HCT116 (cell line): Measurements from ENCODE around the gene TSPAN11.

Experiments used
- CBX3 ChIP-seq: IDR thresholded peaks from 2 replicates; pipeline ENCODE4 v1.6.1; 2012; ENCODE audit warnings: low read depth
- CTCF ChIP-seq, 3 experiments: fragments of 200-600 bp in 1 of 3; sonication (generic) in 1 of 3; IDR thresholded peaks in 2 of 3; conservative IDR thresholded peaks in 1 of 3; 2 replicates each; pipeline ENCODE4 v1.5.1; 2012 to 2017; ENCODE audit warnings: low read depth in 2 of 3, low read length in 2 of 3, antibody characterized with exemption in 1 of 3, borderline replicate concordance in 1 of 3, control low read depth in 1 of 3, mild to moderate bottlenecking in 1 of 3, mixed read lengths in 1 of 3, mixed run types in 1 of 3, moderate library complexity in 1 of 3; ENCODE audit not compliant: insufficient read depth in 1 of 3
- EZH2 ChIP-seq: fragments of 200-600 bp; sonication (generic); IDR thresholded peaks from 2 replicates; pipeline ENCODE4 v1.6.1; 2017; ENCODE audit warnings: antibody characterized with exemption, mixed run types
- JUND ChIP-seq: IDR thresholded peaks from 2 replicates; pipeline ENCODE4 v1.6.1; 2012
- POLR2A ChIP-seq: IDR thresholded peaks from 2 replicates; pipeline ENCODE4 v1.7.0; 2011; ENCODE audit warnings: borderline replicate concordance; ENCODE audit not compliant: insufficient read depth, insufficient read length; ENCODE audit errors: extremely low read depth
- POLR2AphosphoS5 ChIP-seq: IDR thresholded peaks from 2 replicates; pipeline ENCODE4 v1.6.1; 2011; ENCODE audit warnings: mild to moderate bottlenecking, low read depth, low read length, moderate library complexity

- TF ChIP-seq EZH2, result no peak
- no peak for TF ChIP-seq CTCF (IDR thresholded peaks at IDR 0.05 in 2 of 3, conservative IDR thresholded peaks at IDR 0.05 in 1 of 3; ENCODE audit: borderline replicate concordance in 1 of 3, insufficient read depth in 1 of 3, low read depth in 2 of 3, low read length in 2 of 3)
- TF ChIP-seq POLR2A, result no peak
- no peak for TF ChIP-seq CBX3
- no peak for TF ChIP-seq JUND
- no peak for TF ChIP-seq POLR2AphosphoS5
Measured at GRCh38 chr12:30880061-30880460, 46.5 kb upstream of the TSPAN11 start.
